PC-9 (cell line): ENCODE results near the gene POP5.

Experiments
- CTCF ChIP-seq: fragments of 200-600 bp; sonication (generic); conservative IDR thresholded peaks from 2 replicates; pipeline ENCODE4 v1.6.1; 2017; ENCODE audit warnings: mixed run types, antibody characterized with exemption, mild to moderate bottlenecking, moderate library complexity
- EZH2 ChIP-seq: fragments of 200-600 bp; sonication (generic); IDR thresholded peaks from 2 replicates; pipeline ENCODE4 v1.8.0; 2017; ENCODE audit warnings: antibody characterized with exemption, low read depth

- TF ChIP-seq CTCF (no peak), EZH2 (no peak)
These were observed 16.7 kb upstream of the POP5 start for GRCh38 chr12:120597861-120598260.
